Activated T-cell treated with anti-CD3 and anti-CD28 coated beads for 24 hours (primary cell): ENCODE measurements around the gene RAB6B.

Source experiments
- DNase-seq: peaks from one replicate; pipeline ENCODE4 v3.0.0-alpha.2; 2020; ENCODE audit warnings: low read depth

RAB6B gene

GRCh38 chr3:133880886-133881455, 14.7 kb downstream of the RAB6B start:
- DNase-seq = no peak

DNA sequence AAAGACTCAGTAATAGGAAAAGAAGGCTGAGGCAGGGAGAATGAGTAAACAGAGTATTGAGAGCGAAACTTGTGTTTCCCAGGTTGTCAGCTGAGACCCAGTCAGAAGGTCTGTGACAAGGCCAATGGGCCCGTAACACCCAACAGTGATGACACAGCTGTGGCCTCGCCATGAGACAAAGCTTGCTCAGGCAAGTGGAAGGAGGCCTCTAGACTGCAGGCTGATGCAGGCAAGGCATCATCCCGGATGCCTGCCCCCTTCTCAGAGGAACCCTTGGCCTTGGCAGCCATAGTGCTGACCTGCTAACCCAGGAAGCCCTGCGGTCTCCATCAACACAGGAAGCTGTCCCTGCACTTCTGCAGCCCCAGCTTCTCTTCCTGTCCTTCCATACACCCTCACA, 15.4 kb downstream of the RAB6B start:
- DNase-seq = no peak

- no peak for DNase-seq
Measured at GRCh38 chr3:133878518-133878917, 17.2 kb downstream of the RAB6B start.

DNA sequence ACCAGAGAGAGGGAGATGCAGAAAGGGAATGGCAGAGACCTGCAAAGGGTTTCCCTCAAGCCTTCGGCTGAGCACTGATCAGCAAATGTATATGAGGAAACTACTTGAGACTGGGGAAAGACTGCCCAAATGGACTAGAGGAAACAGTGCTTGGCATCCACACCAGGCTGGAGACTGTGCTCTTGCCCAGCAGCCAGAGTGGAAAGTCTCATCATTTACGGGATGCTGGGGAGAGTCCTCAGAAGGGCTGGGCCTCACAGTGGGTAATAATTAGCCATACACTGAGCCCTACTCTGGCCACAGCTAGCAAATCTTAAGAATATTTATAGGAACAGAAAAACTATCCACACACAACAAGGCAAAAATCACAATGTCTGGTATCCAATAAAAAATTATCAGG, 18.5 kb downstream of the RAB6B start:
- DNase-seq = no peak

- DNase-seq = no peak
Measured at GRCh38 chr3:133874761-133875438, 20.8 kb downstream of the RAB6B start.

DNA sequence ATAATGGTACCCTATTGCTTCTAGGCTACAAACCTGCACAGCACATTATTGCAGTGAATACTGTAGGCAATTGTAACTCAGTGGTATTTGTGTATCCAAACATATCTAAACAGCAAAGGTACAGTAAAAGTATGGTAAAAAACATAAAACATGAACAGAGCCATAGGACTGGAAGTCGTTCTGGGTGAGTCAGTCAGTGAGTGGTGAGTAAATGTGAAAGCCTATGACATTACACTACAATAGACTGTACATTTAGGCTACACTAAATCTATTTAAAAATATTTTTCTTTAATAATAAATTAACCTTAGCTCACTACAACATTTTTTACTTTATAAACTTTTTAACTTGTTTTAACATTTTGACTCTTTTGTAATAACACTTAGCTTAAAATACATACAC, 21.3 kb downstream of the RAB6B start:
- DNase-seq = no peak

DNA sequence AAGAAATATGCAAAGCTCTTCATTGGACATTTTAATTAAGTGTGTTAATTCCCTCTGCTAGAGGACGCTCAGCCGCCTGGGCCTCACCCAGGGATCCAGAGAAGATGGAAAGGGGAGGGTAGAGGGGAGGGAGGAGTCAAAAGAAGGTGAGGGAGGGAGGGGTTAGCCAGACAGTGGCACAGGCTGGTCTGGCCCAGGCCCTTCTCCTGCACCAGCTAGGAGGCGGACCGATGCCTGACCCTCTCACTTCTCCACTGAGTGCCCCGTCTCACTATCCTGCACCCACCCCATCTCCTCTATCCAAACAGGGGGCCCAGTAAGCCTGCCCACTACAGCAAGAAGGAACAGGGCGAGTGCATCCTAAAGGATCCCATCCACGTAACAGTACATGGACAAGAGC, 22.9 kb downstream of the RAB6B start:
- DNase-seq = no peak

DNA sequence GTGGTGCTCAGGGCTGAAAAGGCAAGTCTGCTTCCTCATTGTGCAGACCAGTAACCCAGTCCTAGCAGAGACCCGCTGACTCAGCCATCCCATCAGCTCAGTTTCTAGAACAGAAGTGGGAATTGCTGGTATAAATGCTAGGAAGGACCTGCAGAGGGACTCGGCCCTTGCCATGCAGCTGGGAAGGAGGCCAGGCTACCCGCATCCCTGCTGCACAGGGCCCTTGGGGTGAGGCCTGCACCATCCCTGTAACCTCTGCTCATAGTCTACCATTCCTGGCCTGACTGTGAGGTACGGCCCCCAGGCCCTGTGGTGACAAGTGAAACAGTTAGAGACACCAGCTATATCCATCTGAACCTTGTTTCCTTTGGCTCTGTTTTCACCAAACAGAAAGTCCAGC, 23.5 kb downstream of the RAB6B start:
- no peak for DNase-seq

DNA sequence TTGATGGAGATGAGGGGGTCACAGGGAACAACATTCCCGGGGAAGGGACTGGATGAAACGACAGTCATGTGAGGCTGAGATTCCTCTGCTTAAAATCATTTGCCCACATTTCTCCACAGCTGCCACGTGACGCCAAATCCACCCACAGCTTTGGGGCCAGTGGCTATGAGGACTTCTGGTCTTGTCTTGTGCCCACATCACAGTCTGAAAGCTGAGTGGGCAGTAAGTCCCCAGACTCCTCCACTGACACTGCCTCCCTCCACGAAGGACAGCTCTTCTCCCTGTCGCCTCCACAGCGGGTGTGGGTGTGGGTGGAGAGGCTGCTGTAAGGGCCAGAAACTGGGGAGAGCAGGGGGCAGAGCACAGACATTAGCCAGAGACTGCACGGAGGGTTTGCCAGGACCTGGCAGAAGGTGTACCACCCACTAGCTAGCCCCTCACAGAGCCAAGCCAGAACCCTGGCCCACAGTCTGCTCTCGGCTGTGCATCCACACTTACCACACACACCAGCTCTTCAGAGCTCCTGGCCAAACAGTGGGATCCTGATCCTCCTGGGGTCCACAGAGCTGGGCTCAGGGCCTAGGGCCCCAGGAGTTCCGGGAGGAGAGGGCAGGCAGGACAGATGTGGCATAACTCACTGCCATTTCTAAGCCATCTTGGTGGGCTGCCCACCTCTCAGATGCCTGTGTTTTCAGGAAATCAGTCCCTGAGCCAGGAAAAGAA, 24.2 kb downstream of the RAB6B start:
- no peak for DNase-seq

DNA sequence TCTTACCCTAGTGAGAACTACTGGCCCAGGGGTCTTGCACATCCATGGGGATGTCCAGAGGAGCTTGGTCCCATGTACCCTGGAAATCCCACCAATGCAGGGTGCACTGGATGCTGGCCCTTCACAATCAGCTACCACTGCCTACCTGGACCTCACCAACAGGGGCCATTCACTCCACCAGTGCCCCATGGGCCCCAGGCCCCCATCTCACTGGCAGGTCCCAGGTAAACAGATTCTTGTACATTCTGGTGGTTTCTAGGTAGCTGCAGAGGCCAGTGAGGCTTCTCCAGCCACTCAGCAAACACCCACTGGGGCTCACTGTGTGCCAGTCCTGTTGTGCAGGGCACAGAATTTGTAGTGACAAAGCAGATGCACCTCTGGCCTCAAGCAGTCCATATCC, 24.9 kb downstream of the RAB6B start:
- DNase-seq = no peak

GRCh38 chr3:133869586-133869985, 26.1 kb downstream of the RAB6B start:
- DNase-seq = no peak

DNA sequence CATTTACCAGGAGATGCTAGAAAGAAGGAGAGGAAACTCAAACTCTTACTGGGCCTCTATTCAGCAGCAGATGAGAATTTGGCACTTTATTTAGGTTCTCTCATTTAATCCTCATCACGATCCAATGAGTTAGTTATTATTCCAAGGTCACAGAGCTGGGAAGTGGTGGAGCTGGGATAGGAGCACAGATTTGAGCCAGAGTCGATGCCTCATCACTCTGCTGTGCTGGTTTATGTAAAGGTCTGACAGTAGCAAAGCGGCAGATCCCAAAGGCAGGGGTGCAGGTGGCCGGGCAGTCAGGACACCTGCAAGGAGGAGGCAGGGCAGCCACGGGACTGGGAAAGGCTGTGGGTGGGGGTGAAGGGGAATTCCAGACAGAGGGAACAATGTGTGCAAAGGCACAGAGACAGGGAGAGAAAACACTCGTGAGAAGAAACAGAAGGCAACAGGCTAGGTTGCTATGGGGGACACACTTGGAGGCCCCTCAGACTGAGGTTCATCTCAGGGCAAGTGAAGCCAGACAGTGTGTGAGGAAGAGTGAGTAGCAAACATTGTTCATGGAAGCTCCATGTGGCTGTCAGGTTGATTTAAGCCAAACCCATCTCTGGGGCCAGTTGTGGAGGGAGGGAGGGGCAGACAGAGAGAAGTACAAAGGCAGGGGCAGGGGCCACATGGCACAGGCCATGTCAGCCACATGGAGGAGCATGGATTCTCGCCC, 26.8 kb downstream of the RAB6B start:
- no peak for DNase-seq

DNA sequence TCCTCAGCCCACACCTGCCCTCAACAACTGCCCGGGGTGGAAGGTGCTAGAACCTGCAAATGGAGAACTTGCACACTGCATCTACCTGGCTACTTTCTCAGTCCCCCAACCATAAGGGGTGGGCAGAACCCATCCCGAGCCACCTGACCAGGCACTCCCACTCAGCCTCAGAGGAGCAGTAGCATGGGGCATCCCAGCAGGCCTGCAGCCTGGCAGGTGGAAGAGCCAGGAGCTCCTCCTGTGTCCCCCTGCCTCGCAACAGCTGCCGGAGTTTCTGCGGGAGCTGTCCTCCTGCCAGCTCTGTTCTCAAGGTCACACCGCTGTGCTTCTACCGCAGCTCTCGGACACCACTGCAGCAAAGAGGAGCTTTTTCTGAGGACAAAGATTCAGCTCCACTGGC, 27.5 kb downstream of the RAB6B start:
- DNase-seq = no peak

DNA sequence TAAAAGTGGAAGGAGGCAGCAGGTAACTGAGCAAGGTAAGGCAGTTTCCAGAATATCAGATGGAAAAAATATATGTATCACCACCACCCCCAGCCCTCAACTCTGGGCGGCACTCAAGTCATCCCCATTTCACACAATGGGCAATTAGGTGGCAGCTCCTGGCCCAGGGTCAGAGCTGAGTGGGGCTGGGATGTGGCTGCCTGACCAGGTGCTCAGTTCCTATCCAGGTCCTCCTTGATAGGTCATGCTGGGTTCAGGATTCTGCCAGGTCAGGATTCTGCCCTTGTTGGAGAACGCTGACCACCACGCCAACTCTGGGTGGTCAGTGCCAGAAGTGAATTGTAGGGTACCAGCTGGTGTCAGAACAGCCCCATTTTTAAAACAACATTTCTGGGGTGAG, 29.5 kb downstream of the RAB6B start:
- DNase-seq = no peak

DNA sequence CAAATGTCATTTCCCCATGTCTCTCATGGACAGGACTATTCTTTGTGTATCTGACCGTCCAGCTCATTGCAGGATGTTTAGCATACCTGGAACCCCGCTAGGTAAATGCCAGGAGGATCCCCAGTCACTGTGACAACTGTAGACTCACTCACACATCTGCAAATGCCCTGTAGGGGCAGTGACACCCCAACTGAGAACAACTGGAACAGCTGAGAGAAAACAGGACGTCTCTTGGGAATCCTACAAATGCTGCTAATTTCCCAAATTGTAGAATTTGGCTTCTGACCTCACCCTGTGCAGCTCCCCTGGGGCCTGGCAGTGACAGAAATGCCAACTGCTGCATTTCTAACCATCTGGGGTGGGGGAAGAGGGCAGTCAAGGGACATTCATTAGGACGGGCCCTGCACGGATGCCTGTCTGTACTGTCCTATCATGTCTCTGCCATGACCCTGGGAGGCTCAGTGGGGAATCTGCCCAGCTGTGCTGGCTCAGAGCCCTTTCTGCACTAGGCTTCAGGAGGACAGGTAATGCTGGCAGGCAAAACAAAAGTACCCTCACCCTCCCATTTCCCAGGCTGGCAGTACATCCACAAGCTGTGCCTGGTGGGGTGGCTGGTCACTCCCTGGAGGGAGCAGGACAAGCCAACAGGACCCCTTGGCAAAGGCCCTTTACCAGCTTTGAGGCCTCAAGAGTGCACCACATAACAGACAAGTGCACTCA, 30.4 kb downstream of the RAB6B start:
- DNase-seq = no peak

- no peak for DNase-seq
Measured at GRCh38 chr3:133864616-133865015, 31.1 kb downstream of the RAB6B start.

- no peak for DNase-seq
Measured at GRCh38 chr3:133863911-133864310, 31.8 kb downstream of the RAB6B start.

GRCh38 chr3:133862161-133862560, 33.5 kb downstream of the RAB6B start:
- DNase-seq = no peak

GRCh38 chr3:133860519-133860918, 35.2 kb downstream of the RAB6B start:
- DNase-seq = no peak

DNA sequence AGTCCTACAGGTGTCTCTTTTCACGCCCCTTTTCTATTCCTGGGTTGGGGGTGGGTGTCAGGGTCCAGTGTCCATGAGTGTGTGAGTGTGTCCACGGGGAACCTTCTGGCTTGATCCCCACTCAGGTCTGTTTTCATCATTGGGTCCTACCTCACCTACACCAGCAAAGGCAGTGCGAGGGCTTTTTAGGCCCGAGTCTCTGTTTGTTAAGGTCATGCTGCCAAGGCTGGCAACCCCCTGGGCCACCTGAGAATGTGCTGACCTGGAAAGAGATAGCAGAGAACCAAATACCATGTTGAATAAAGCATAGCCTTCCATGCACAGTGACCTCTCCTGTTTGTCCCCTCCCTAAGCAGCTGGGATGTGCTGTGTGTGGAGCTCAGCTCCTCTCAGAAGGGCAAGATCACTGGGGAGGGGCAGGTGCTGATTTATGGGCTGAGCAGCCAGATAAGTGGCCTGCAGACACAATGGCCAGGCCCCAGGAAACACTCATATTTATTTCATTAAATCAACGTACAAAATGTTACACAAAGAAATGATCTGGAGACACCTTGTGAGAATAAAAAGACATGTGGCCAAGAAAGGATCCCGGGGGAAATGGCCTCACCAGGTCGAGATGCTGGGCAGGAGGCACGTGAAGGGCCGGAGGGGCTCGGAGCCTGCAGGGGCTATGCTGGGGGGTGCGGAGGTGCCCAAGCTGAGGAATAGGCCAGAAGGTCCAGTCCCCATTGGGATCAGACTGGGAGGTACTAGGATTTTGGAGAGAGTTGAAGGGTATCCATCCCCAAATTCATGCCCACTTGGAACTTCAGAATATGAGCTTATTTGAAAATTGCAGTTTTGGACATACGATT, 36.1 kb downstream of the RAB6B start:
- no peak for DNase-seq

- no peak for DNase-seq
Measured at GRCh38 chr3:133857767-133858166, 37.9 kb downstream of the RAB6B start.
